Cardiac muscle cell (in vitro differentiated cells and primary cell): ENCODE results near the gene NEDD4L. TPM values are rescaled to one million over a fixed set of nuclear protein-coding genes. Genes with fewer than 3 reads are reported as not detected.

Experiments used
- DNase-seq, 2 donors: peaks; one replicate each; pipeline versions ENCODE4 v3.0.0 to v3.0.0-alpha.2; 2010 to 2017; ENCODE audit warnings: low read depth in 1 of 2, low spot score in 1 of 2
- H3K27ac ChIP-seq: fragments of 200-600 bp; sonication (generic); 2 replicates; pipeline ENCODE4 v1.5.1; 2016
- H3K27me3 ChIP-seq: fragments of 200-600 bp; sonication (generic); 2 replicates; pipeline ENCODE4 v1.6.0; 2016; ENCODE audit warnings: control low read depth
- H3K36me3 ChIP-seq: fragments of 200-600 bp; sonication (generic); 2 replicates; pipeline ENCODE4 v1.5.1; 2016; ENCODE audit warnings: control low read depth
- H3K4me1 ChIP-seq: fragments of 200-600 bp; sonication (generic); 2 replicates; pipeline ENCODE4 v1.8.1; 2017; ENCODE audit warnings: low read depth, mild to moderate bottlenecking, mixed run types
- H3K4me3 ChIP-seq: fragments of 200-600 bp; sonication (generic); 2 replicates; pipeline ENCODE4 v1.5.1; 2016; ENCODE audit warnings: mild to moderate bottlenecking
- H3K9me3 ChIP-seq: fragments of 200-600 bp; sonication (generic); 2 replicates; pipeline ENCODE4 v1.5.1; 2017; ENCODE audit warnings: low read depth, mild to moderate bottlenecking, control low read depth
- CTCF ChIP-seq: IDR thresholded peaks from 2 replicates; pipeline ENCODE4 v1.5.1; 2012; ENCODE audit warnings: low read depth, mild to moderate bottlenecking, low read length
- polyA plus RNA-seq: library from polyadenylated mRNA; unstranded; fragments of >200 nt; fragmentation: Nextera tagmentation; extraction: Ambion mirVana; gene quantifications from 2 replicates; pipeline ENCODE4 v1.2.1, GENCODE V29; 2016
- total RNA-seq: library from RNA; depleted of rRNA; stranded (reverse); fragments of >200 nt; gene quantifications from 2 replicates; pipeline ENCODE4 v1.2.3, GENCODE V29; 2016

The NEDD4L gene
- total and polyA plus RNA-seq, 2 experiments from 2014 or later = 30.8 to 40.5 TPM

DNA sequence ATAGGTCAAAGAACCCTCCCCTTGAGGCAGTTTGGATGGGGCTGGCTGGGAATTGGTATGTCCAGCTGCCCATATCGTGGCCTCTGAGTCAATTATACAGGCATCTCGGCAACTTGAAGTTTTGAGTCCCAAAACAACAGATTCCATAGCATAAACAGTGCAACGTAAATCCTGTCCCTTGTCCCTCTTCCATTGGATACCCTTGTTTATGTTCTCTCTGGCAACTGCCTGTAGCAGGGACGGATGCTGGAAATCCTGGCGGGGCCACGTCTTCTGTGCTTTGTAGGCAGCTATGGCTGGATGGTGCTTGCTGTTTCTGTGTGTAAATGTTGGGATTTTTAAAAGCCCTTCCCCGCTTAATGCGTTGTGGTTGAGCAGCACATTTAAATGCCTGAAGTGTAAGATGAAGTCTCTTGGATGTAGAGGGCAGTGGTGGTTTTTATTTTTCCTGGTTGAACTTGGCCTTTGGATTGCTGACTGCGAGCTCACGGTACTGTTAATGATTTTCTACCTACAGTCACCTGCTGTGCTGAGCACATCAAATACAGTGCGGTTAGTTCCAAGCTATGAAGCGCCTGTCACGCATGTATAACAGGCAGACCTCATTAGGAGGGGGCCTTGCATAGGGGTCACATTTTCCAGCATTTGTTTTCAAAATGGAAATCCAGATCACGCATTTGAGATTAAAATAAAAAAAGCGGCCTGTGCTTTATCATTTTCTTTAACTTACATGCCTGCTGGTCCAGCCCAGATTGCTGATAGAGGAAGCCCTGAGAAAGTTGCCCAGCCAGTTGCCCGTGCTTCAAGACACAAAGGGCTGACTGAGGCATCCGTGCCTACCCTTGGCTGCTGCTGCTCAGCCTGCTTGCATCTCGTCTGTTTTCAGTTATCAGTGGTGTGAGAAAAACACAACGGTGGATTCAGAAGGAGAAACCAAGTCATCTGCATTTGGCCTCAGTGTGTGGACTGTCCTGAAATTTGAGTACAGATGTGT lies 84.7 kb downstream of the NEDD4L start:
- no peak for DNase-seq
- H3K4me1 ChIP-seq = no peaks in the 10 kb centered on the region
- TF ChIP-seq CTCF = no peak
- no peak overlapping the region for H3K27ac ChIP-seq
- no peaks in the 10 kb centered on the region for H3K27me3 ChIP-seq
- no peak overlapping the region for H3K4me3 ChIP-seq
- no peaks in the 10 kb centered on the region for H3K9me3 ChIP-seq
- no peaks in the 10 kb centered on the region for H3K36me3 ChIP-seq

GRCh38 chr18:58132595-58133261 lies 88.7 kb downstream of the NEDD4L start:
- Histone ChIP-seq H3K9me3 (no peaks in the 10 kb centered on the region), H3K36me3 (no peaks in the 10 kb centered on the region), H3K4me1 (no peaks in the 10 kb centered on the region), H3K27ac (no peak overlapping the region), H3K4me3 (no peak overlapping the region), H3K27me3 (no peaks in the 10 kb centered on the region)
- TF ChIP-seq CTCF = no peak
- peak in 1 of 2 donors; percentile 3 for DNase-seq

GRCh38 chr18:58135183-58135641 lies 91.2 kb downstream of the NEDD4L start:
- H3K4me1 ChIP-seq = no peaks in the 10 kb centered on the region
- no peak overlapping the region for H3K27ac ChIP-seq
- no peaks in the 10 kb centered on the region for H3K36me3 ChIP-seq
- H3K4me3 ChIP-seq = no peak overlapping the region
- H3K27me3 ChIP-seq = no peaks in the 10 kb centered on the region
- peak in 1 of 2 donors; percentile 62 for DNase-seq
- no peaks in the 10 kb centered on the region for H3K9me3 ChIP-seq
- TF ChIP-seq CTCF = no peak

DNA sequence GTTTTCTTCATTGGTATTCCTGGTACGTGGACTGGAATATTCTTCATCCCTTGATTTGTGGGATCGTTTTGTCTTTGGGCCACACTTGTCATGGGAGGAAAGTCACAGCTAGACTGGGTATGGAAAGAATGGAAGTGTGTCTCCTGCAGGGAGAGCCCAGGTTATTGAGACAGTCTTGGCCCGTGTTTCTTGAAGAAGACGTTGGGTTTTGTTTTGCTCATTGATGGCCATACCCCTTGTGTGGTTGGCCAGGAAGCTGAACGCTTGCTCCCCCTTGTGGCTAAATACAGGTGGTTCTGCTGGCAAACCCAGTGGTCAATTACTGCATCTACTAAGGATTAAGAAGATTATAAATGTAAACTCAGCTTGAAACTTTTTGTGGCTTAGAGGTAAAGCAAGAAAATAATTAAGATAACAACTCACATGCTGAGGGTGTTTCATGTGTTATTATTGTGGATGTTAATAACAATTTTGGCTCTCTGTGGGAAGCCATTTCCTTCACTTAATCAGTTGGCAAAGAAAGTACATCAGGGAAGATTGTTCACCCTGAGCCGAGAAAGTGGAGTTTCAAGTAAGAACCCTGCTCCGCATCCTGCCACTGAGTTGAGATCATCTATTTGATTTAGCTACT lies 91.8 kb downstream of the NEDD4L start:
- H3K4me1 ChIP-seq = no peaks in the 10 kb centered on the region
- TF ChIP-seq CTCF = peak; percentile 86
- no peak overlapping the region for H3K27ac ChIP-seq
- DNase-seq = peak; percentile 71 to 79
- H3K9me3 ChIP-seq = no peaks in the 10 kb centered on the region
- no peaks in the 10 kb centered on the region for H3K27me3 ChIP-seq
- H3K36me3 ChIP-seq = no peaks in the 10 kb centered on the region
- no peak overlapping the region for H3K4me3 ChIP-seq

DNA sequence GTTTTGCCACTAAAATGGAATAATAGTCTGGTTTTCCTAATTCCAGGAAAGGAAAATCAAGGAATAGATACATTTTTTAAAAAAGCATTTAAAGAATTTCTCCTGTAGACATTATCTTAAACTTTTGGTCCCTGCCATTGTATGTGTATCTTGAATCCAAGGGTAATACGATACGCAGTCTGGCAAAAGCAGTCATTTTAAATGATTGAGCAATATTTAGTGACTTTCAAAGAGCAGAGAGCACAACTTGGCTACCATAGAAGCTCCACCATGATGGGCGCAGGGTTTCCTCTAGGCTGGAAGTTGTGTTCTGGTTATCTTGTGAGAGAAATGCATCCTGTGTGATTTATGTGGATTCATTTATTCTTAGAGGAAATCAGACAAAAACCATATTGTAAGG lies 92.9 kb downstream of the NEDD4L start:
- Histone ChIP-seq H3K4me1 (no peaks in the 10 kb centered on the region), H3K36me3 (no peaks in the 10 kb centered on the region), H3K9me3 (no peaks in the 10 kb centered on the region), H3K4me3 (no peak overlapping the region), H3K27me3 (no peaks in the 10 kb centered on the region), H3K27ac (no peak overlapping the region)
- DNase-seq = peak in 1 of 2 donors; percentile 33
- no peak for TF ChIP-seq CTCF
